Loucy (cell line): ENCODE measurements around the gene DENND5B.

ENCODE experiments used
- H2AFZ ChIP-seq: fragments of 200-600 bp; sonication (generic); 2 replicates; pipeline ENCODE4 v1.6.0; 2016; ENCODE audit warnings: antibody characterized with exemption, mild to moderate bottlenecking, low read length, moderate library complexity
- H3F3A ChIP-seq: fragments of 200-600 bp; 2 replicates; pipeline ENCODE4 v1.6.0; 2016; ENCODE audit warnings: antibody characterized with exemption, low read depth, mild to moderate bottlenecking
- H3K27me3 ChIP-seq: fragments of 200-600 bp; sonication (generic); 2 replicates; pipeline ENCODE4 v1.6.1; 2014; ENCODE audit warnings: low read length, mild to moderate bottlenecking; ENCODE audit not compliant: insufficient read depth, poor library complexity, severe bottlenecking
- H3K36me3 ChIP-seq: fragments of 200-600 bp; sonication (generic); 2 replicates; pipeline ENCODE4 v1.6.1; 2016; ENCODE audit warnings: low read length; ENCODE audit not compliant: insufficient read depth
- H3K4me1 ChIP-seq: fragments of 200-600 bp; sonication (generic); 2 replicates; pipeline ENCODE4 v1.5.1; 2014; ENCODE audit warnings: low read length, mild to moderate bottlenecking; ENCODE audit not compliant: insufficient read depth, poor library complexity, severe bottlenecking
- H3K4me2 ChIP-seq: fragments of 200-600 bp; sonication (generic); 2 replicates; pipeline ENCODE4 v1.6.0; 2014; ENCODE audit warnings: antibody characterized with exemption, low read length, low read depth, mild to moderate bottlenecking; ENCODE audit not compliant: poor library complexity, severe bottlenecking
- H3K4me3 ChIP-seq: fragments of 200-600 bp; sonication (generic); 2 replicates; pipeline ENCODE4 v1.5.1; 2014; ENCODE audit warnings: low read length, mild to moderate bottlenecking, mixed read lengths; ENCODE audit not compliant: poor library complexity, severe bottlenecking
- H3K79me2 ChIP-seq: fragments of 200-600 bp; sonication (generic); 2 replicates; pipeline ENCODE4 v1.6.1; 2014; ENCODE audit warnings: low read length; ENCODE audit not compliant: insufficient read depth
- H3K9ac ChIP-seq: fragments of 200-600 bp; sonication (generic); 2 replicates; pipeline ENCODE4 v1.6.0; 2014; ENCODE audit warnings: mild to moderate bottlenecking, low read depth, low read length, moderate library complexity; ENCODE audit not compliant: poor library complexity, severe bottlenecking
- H3K9me2 ChIP-seq: fragments of 200-600 bp; sonication (generic); replicated peaks from 2 replicates; pipeline ENCODE4 v1.6.1; 2016; ENCODE audit warnings: low read depth, low read length, mixed read lengths
- H3K9me3 ChIP-seq: fragments of 200-600 bp; sonication (generic); 2 replicates; pipeline ENCODE4 v1.6.1; 2014; ENCODE audit warnings: mild to moderate bottlenecking, antibody characterized with exemption, low read length, low read depth; ENCODE audit not compliant: insufficient read depth
- H4K20me1 ChIP-seq: fragments of 200-600 bp; sonication (generic); 2 replicates; pipeline ENCODE4 v1.6.0; 2014; ENCODE audit warnings: antibody characterized with exemption, low read length, mild to moderate bottlenecking; ENCODE audit not compliant: insufficient read depth, poor library complexity, severe bottlenecking
- EZH2phosphoT487 ChIP-seq: fragments of 200-600 bp; IDR thresholded peaks from 2 replicates; pipeline ENCODE4 v1.6.1; 2018; ENCODE audit warnings: antibody characterized with exemption, mild to moderate bottlenecking, moderate library complexity, borderline replicate concordance
- TF ChIP-seq, protein P1 (sequence below): fragments of 200-600 bp; sonication (generic); conservative IDR thresholded peaks from 2 replicates; pipeline ENCODE4 v1.5.1; 2014; ENCODE audit warnings: mild to moderate bottlenecking, antibody characterized with exemption, low read length

DENND5B gene

DNA sequence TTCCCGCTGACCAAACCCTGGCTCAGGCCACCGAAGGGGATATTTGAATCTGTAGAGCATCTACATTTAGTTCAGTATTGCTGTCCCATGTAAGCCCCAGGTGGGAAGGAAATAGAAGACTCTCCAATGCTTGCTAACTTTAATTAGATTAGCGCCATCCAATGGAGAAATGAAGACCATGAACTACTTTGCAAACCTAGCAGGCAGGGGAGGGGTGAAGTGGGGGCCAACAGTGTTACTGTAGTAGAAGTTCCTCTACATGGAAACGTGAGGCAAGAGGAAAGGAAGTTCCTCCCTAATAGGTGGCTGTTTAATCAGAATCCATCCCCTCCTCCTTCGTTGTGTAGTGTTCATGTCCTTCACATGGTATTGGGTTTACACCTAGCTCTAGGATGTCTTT, 9.3 kb upstream of the DENND5B start:
- no peak overlapping the region for H3K4me3 ChIP-seq
- H4K20me1 ChIP-seq, result no peaks in the 10 kb centered on the region
- no peaks in the 10 kb centered on the region for H3K27me3 ChIP-seq
- H3K9ac ChIP-seq, result no peak overlapping the region
- H3K36me3 ChIP-seq, result no peaks in the 10 kb centered on the region
- no peaks in the 10 kb centered on the region for H3F3A ChIP-seq
- no peaks in the 10 kb centered on the region for H3K9me3 ChIP-seq
- no peak for TF ChIP-seq EZH2phosphoT487
- TF ChIP-seq, protein P1, sequence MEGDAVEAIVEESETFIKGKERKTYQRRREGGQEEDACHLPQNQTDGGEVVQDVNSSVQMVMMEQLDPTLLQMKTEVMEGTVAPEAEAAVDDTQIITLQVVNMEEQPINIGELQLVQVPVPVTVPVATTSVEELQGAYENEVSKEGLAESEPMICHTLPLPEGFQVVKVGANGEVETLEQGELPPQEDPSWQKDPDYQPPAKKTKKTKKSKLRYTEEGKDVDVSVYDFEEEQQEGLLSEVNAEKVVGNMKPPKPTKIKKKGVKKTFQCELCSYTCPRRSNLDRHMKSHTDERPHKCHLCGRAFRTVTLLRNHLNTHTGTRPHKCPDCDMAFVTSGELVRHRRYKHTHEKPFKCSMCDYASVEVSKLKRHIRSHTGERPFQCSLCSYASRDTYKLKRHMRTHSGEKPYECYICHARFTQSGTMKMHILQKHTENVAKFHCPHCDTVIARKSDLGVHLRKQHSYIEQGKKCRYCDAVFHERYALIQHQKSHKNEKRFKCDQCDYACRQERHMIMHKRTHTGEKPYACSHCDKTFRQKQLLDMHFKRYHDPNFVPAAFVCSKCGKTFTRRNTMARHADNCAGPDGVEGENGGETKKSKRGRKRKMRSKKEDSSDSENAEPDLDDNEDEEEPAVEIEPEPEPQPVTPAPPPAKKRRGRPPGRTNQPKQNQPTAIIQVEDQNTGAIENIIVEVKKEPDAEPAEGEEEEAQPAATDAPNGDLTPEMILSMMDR, result peak; percentile 40
- H3K79me2 ChIP-seq, result no peaks in the 10 kb centered on the region
- H3K4me2 ChIP-seq, result no peak overlapping the region
- no peak overlapping the region for H2AFZ ChIP-seq
- no peaks in the 10 kb centered on the region for H3K4me1 ChIP-seq
- no peaks in the 10 kb centered on the region for H3K9me2 ChIP-seq

DNA sequence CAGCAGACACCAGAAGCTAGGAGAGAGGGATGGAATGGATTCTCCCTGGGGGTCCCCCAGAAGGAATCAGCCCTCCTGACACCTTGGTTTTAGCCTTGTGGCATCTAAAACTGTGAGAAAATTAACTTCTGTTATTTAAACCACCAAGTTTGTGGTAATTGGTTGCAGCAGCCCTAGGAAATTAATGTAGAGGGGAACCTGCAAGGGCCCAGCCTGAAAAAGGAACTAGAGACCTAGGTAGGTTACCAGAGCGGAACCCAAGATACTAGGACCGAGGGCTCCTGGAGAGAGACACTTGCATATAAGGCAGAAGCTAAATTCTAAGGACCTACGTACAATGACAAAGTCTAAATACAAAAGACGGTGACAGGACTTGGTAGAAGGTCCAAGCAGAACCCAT, 8.1 kb upstream of the DENND5B start:
- no peaks in the 10 kb centered on the region for H4K20me1 ChIP-seq
- H3K79me2 ChIP-seq, result no peaks in the 10 kb centered on the region
- no peak for TF ChIP-seq EZH2phosphoT487
- TF ChIP-seq, protein P1, result no peak
- H3K9ac ChIP-seq, result no peak overlapping the region
- no peak overlapping the region for H3K4me3 ChIP-seq
- no peaks in the 10 kb centered on the region for H3K4me1 ChIP-seq
- no peaks in the 10 kb centered on the region for H3F3A ChIP-seq
- no peak overlapping the region for H2AFZ ChIP-seq
- no peaks in the 10 kb centered on the region for H3K27me3 ChIP-seq
- no peaks in the 10 kb centered on the region for H3K36me3 ChIP-seq
- H3K9me3 ChIP-seq, result no peaks in the 10 kb centered on the region
- no peaks in the 10 kb centered on the region for H3K9me2 ChIP-seq
- H3K4me2 ChIP-seq, result no peak overlapping the region

DNA sequence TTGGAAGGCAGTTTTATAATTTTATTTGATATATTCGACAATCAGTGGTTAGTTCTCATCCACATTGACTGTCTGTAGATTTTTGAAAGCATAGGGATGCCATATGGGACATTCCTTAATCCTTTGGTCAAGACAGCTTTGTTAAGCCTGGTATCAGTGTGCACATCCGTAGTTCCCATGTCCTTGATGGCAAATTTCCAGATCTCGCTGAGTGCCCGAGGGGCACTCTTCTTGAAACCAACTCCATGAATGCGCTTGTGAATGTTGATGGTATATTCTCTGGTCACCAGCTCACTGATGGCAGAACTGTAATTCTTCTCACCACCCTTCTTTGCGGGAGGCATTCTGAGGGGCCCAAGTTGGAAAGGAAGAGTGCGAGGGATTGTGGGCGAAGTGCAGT, 6.1 kb upstream of the DENND5B start:
- Histone ChIP-seq H3K27me3 (no peaks in the 10 kb centered on the region), H3K4me2 (no peak overlapping the region), H3K9ac (no peak overlapping the region), H3K4me3 (no peak overlapping the region), H3K9me2 (no peaks in the 10 kb centered on the region), H3K9me3 (no peaks in the 10 kb centered on the region), H3F3A (no peaks in the 10 kb centered on the region), H3K4me1 (no peaks in the 10 kb centered on the region), H3K36me3 (no peaks in the 10 kb centered on the region), H2AFZ (no peak overlapping the region), H4K20me1 (no peaks in the 10 kb centered on the region), H3K79me2 (no peaks in the 10 kb centered on the region)
- TF ChIP-seq EZH2phosphoT487, result no peak
- TF ChIP-seq, protein P1, result no peak
